Measurements from ENCODE around the gene KRT72.

Gene KRT72

DNA sequence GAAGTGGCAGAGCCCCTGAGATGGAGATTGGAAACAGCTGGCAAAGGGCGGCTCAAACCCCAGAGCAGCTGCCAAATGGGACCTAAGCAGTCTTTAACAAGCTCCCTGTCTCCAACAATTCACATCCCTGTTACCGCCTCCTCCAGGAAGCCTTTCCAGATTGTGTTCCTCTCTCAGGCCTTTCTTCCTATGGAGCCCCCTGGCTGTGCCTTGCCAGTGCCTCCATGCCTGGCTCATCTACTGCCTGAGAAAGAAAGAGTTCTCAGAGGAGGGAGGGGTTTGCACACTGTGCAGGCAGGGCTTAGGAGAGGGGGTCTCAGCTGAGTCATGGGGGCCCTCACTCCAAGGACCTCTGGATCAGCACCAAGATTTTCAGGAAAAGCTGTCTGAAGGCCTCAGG is 18.8 kb downstream of the KRT72 start:
- Histone ChIP-seq H3K9me3 (ENCODE audit: insufficient read depth, low read depth, low read length) (no peaks in the 10 kb centered on the region), H3K9me2 (replicated peaks; ENCODE audit: low read depth, low read length) (no peaks in the 10 kb centered on the region), H3K9ac (ENCODE audit: low read depth, low read length, poor library complexity, severe bottlenecking) (no peak overlapping the region), H2AFZ (ENCODE audit: low read length) (0 out of 2 replicates have a peak overlapping the region, but pooled peaks have one; percentile 5), H3K4me1 (ENCODE audit: insufficient read depth, low read length, poor library complexity, severe bottlenecking) (peaks cover 34% of the 10 kb centered on the region), H3K27me3 (ENCODE audit: insufficient read depth, low read length, poor library complexity, severe bottlenecking) (no peaks in the 10 kb centered on the region), H3F3A (ENCODE audit: low read depth) (no peaks in the 10 kb centered on the region), H4K20me1 (ENCODE audit: insufficient read depth, low read length, poor library complexity, severe bottlenecking) (no peaks in the 10 kb centered on the region), H3K4me3 (ENCODE audit: low read length, poor library complexity, severe bottlenecking) (no peak overlapping the region), H3K36me3 (ENCODE audit: insufficient read depth, low read length) (no peaks in the 10 kb centered on the region), H3K79me2 (ENCODE audit: insufficient read depth, low read length) (no peaks in the 10 kb centered on the region), H3K4me2 (ENCODE audit: low read depth, low read length, poor library complexity, severe bottlenecking) (no peak overlapping the region)
- TF ChIP-seq EZH2phosphoT487 (IDR thresholded peaks at IDR 0.05; ENCODE audit: borderline replicate concordance) = no peak
- TF ChIP-seq, protein P1, sequence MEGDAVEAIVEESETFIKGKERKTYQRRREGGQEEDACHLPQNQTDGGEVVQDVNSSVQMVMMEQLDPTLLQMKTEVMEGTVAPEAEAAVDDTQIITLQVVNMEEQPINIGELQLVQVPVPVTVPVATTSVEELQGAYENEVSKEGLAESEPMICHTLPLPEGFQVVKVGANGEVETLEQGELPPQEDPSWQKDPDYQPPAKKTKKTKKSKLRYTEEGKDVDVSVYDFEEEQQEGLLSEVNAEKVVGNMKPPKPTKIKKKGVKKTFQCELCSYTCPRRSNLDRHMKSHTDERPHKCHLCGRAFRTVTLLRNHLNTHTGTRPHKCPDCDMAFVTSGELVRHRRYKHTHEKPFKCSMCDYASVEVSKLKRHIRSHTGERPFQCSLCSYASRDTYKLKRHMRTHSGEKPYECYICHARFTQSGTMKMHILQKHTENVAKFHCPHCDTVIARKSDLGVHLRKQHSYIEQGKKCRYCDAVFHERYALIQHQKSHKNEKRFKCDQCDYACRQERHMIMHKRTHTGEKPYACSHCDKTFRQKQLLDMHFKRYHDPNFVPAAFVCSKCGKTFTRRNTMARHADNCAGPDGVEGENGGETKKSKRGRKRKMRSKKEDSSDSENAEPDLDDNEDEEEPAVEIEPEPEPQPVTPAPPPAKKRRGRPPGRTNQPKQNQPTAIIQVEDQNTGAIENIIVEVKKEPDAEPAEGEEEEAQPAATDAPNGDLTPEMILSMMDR (conservative IDR thresholded peaks at IDR 0.05; ENCODE audit: low read length) = no peak

DNA sequence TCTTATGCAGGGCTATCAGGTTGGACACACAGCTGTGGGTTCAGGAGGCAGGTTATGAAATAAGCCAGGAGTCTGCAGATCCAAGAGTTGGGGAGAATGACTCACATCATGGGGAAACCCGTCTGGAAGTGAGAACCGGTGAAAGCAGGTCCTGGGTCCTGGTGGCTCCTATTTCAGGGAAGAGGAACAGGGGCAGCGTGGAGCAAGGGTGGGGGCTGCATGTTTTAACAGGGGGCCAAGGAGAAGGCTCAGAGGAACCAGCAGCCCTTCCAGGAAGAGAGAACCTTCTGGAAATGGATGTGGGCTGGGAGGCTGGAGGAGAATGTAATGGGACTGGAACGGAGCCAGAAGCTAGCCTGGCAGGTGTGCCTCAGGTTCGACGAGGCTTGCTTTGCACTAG is 19.8 kb downstream of the KRT72 start:
- Histone ChIP-seq H3K4me3 (ENCODE audit: low read length, poor library complexity, severe bottlenecking) (no peak overlapping the region), H3F3A (ENCODE audit: low read depth) (no peaks in the 10 kb centered on the region), H3K36me3 (ENCODE audit: insufficient read depth, low read length) (no peaks in the 10 kb centered on the region), H3K9me3 (ENCODE audit: insufficient read depth, low read depth, low read length) (no peaks in the 10 kb centered on the region), H4K20me1 (ENCODE audit: insufficient read depth, low read length, poor library complexity, severe bottlenecking) (no peaks in the 10 kb centered on the region), H3K4me1 (ENCODE audit: insufficient read depth, low read length, poor library complexity, severe bottlenecking) (peaks cover 27% of the 10 kb centered on the region), H3K79me2 (ENCODE audit: insufficient read depth, low read length) (no peaks in the 10 kb centered on the region), H3K9me2 (replicated peaks; ENCODE audit: low read depth, low read length) (no peaks in the 10 kb centered on the region), H3K4me2 (ENCODE audit: low read depth, low read length, poor library complexity, severe bottlenecking) (no peak overlapping the region), H2AFZ (ENCODE audit: low read length) (no peak overlapping the region), H3K27me3 (ENCODE audit: insufficient read depth, low read length, poor library complexity, severe bottlenecking) (no peaks in the 10 kb centered on the region), H3K9ac (ENCODE audit: low read depth, low read length, poor library complexity, severe bottlenecking) (no peak overlapping the region)
- no peak for TF ChIP-seq EZH2phosphoT487 (IDR thresholded peaks at IDR 0.05; ENCODE audit: borderline replicate concordance)

DNA sequence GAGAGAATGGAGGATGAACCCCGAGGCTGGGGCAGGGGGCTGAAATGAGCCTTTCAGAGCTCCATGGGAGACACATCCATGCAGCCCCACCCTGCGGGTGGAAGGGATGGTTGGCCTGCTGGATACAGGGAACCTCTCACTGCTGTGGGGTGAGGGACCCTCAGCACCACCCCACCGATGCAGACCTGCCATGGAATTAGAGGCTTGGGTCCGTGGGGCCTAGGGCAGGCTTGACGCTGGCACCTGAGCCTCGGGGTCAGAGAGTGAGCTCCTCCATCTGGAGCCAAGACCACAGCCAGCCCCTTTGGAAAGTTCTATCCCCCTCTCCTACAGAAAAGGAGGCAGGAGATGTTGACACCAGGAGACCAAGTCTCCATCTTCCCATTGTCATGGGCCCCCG is 20.2 kb downstream of the KRT72 start:
- peaks cover 23% of the 10 kb centered on the region for H3K4me1 ChIP-seq (ENCODE audit: insufficient read depth, low read length, poor library complexity, severe bottlenecking)
- no peak for TF ChIP-seq EZH2phosphoT487 (IDR thresholded peaks at IDR 0.05; ENCODE audit: borderline replicate concordance)
- TF ChIP-seq, protein P1 (conservative IDR thresholded peaks at IDR 0.05; ENCODE audit: low read length) = no peak
- H3K79me2 ChIP-seq (ENCODE audit: insufficient read depth, low read length) = no peaks in the 10 kb centered on the region
- H3K4me2 ChIP-seq (ENCODE audit: low read depth, low read length, poor library complexity, severe bottlenecking) = no peak overlapping the region
- no peaks in the 10 kb centered on the region for H3K27me3 ChIP-seq (ENCODE audit: insufficient read depth, low read length, poor library complexity, severe bottlenecking)
- H3K9ac ChIP-seq (ENCODE audit: low read depth, low read length, poor library complexity, severe bottlenecking) = no peak overlapping the region
- H2AFZ ChIP-seq (ENCODE audit: low read length) = no peak overlapping the region; the same call in 1 of the 2 replicates
- no peaks in the 10 kb centered on the region for H4K20me1 ChIP-seq (ENCODE audit: insufficient read depth, low read length, poor library complexity, severe bottlenecking)
- no peak overlapping the region for H3K4me3 ChIP-seq (ENCODE audit: low read length, poor library complexity, severe bottlenecking)
- H3F3A ChIP-seq (ENCODE audit: low read depth) = no peaks in the 10 kb centered on the region
- no peaks in the 10 kb centered on the region for H3K36me3 ChIP-seq (ENCODE audit: insufficient read depth, low read length)
- no peaks in the 10 kb centered on the region for H3K9me3 ChIP-seq (ENCODE audit: insufficient read depth, low read depth, low read length)
- no peaks in the 10 kb centered on the region for H3K9me2 ChIP-seq (replicated peaks; ENCODE audit: low read depth, low read length)

DNA sequence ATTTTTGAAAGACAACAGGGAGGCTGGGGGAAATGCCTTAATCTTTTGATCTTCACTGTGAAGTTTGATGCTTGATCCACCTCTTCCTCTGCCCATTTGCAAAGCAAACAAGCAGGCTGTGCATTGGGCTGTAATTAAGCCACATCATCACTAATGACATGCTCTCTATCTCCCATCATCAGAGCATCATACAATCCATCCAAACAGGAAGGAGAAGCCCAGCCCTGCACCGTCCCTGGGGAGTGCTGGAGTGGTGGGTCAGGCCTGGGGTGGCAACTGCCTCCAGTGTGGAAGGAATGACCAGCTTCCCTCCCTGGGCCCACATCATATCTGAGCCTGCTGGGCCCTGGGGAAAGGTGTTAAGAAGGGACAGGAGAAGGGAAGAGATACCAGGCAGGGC is 20.8 kb downstream of the KRT72 start:
- TF ChIP-seq, protein P1 (conservative IDR thresholded peaks at IDR 0.05; ENCODE audit: low read length) = no peak
- TF ChIP-seq EZH2phosphoT487 (IDR thresholded peaks at IDR 0.05; ENCODE audit: borderline replicate concordance) = no peak
- Histone ChIP-seq H3K4me2 (ENCODE audit: low read depth, low read length, poor library complexity, severe bottlenecking) (peak overlapping the region; percentile 13), H2AFZ (ENCODE audit: low read length) (no peak overlapping the region; the same call in 1 of the 2 replicates), H3K27me3 (ENCODE audit: insufficient read depth, low read length, poor library complexity, severe bottlenecking) (no peaks in the 10 kb centered on the region), H3K79me2 (ENCODE audit: insufficient read depth, low read length) (no peaks in the 10 kb centered on the region), H3K9me3 (ENCODE audit: insufficient read depth, low read depth, low read length) (no peaks in the 10 kb centered on the region), H3K9me2 (replicated peaks; ENCODE audit: low read depth, low read length) (no peaks in the 10 kb centered on the region), H3K4me1 (ENCODE audit: insufficient read depth, low read length, poor library complexity, severe bottlenecking) (peaks cover 17% of the 10 kb centered on the region), H3K4me3 (ENCODE audit: low read length, poor library complexity, severe bottlenecking) (no peak overlapping the region), H4K20me1 (ENCODE audit: insufficient read depth, low read length, poor library complexity, severe bottlenecking) (no peaks in the 10 kb centered on the region), H3K9ac (ENCODE audit: low read depth, low read length, poor library complexity, severe bottlenecking) (peak overlapping the region; percentile 20), H3F3A (ENCODE audit: low read depth) (no peaks in the 10 kb centered on the region), H3K36me3 (ENCODE audit: insufficient read depth, low read length) (no peaks in the 10 kb centered on the region)

All from Loucy (cell line).